BLaER1 treated with 17β-estradiol and CSF1 and Interleukin-3, amounts not matched to agents 10 nM and 100 nM (cell line): ENCODE results near the gene RPUSD3.
"Not testable (repeated sequence)": the region's sequence is repeated elsewhere in the genome, so short reads cannot be mapped to it uniquely, and the experiment has no call there.

Experiments
- H3K27ac ChIP-seq, 11 experiments: shearing (Covaris generic); formaldehyde crosslinking; 2 replicates each; pipeline ENCODE4 v1.8.1; 2022
- H3K27me3 ChIP-seq, 11 experiments: shearing (Covaris generic); formaldehyde crosslinking; 2 replicates each; pipeline ENCODE4 v1.8.1; 2022
- H3K36me3 ChIP-seq, 11 experiments: shearing (Covaris generic); formaldehyde crosslinking; 2 replicates each; pipeline ENCODE4 v1.8.1; 2022
- H3K4me1 ChIP-seq, 10 experiments: shearing (Covaris generic); formaldehyde crosslinking; 2 replicates each; pipeline ENCODE4 v1.8.1; 2022
- H3K4me2 ChIP-seq, 11 experiments: shearing (Covaris generic); formaldehyde crosslinking; 2 replicates each; pipeline ENCODE4 v1.8.1; 2022
- H3K4me3 ChIP-seq, 10 experiments: shearing (Covaris generic); formaldehyde crosslinking; 2 replicates each; pipeline ENCODE4 v1.8.1; 2022
- H3K9ac ChIP-seq, 11 experiments: shearing (Covaris generic); formaldehyde crosslinking; 2 replicates each; pipeline ENCODE4 v1.8.1; 2022
- H3K9me3 ChIP-seq, 11 experiments: shearing (Covaris generic); formaldehyde crosslinking; replicated peaks in 1 of 11; 2 replicates each; pipeline ENCODE4 v1.8.1; 2022
- H4K20me1 ChIP-seq, 11 experiments: shearing (Covaris generic); formaldehyde crosslinking; 2 replicates each; pipeline ENCODE4 v1.8.1; 2022
- Cebpa-rat ChIP-seq, 11 experiments: shearing (Covaris generic); IDR thresholded peaks; 2 replicates each; pipeline ENCODE4 v1.8.1; 2022

RPUSD3 gene

GRCh38 chr3:9870978-9871377 lies 27.2 kb upstream of the RPUSD3 start:
- no peaks in the 10 kb centered on the region for H4K20me1 ChIP-seq
- H3K9me3 ChIP-seq = no peaks in the 10 kb centered on the region
- H3K4me2 ChIP-seq = no peak overlapping the region
- H3K27me3 ChIP-seq = no peaks in the 10 kb centered on the region
- no peak for TF ChIP-seq Cebpa-rat (IDR thresholded peaks at IDR 0.05)
- H3K27ac ChIP-seq = no peak overlapping the region
- no peak overlapping the region for H3K4me3 ChIP-seq
- H3K4me1 ChIP-seq = no peaks in the 10 kb centered on the region
- H3K9ac ChIP-seq = no peak overlapping the region
- H3K36me3 ChIP-seq = no peaks in the 10 kb centered on the region

- H3K4me2 ChIP-seq = no peak overlapping the region
- no peak overlapping the region for H3K9ac ChIP-seq
- H3K36me3 ChIP-seq = no peaks in the 10 kb centered on the region
- no peak overlapping the region for H3K4me3 ChIP-seq
- H3K4me1 ChIP-seq = no peaks in the 10 kb centered on the region
- no peak overlapping the region for H3K27ac ChIP-seq
- H3K9me3 ChIP-seq = no peaks in the 10 kb centered on the region
- no peak for TF ChIP-seq Cebpa-rat (IDR thresholded peaks at IDR 0.05)
- H3K27me3 ChIP-seq = no peaks in the 10 kb centered on the region
- no peaks in the 10 kb centered on the region for H4K20me1 ChIP-seq
Observed at GRCh38 chr3:9869955-9870354, 26.1 kb upstream of the RPUSD3 start.

- H4K20me1 ChIP-seq = no peaks in the 10 kb centered on the region
- peaks cover 0 to 7% (median 0%) of the 10 kb centered on the region in 10 experiments; a peak in 3 of 20 replicates for H3K4me1 ChIP-seq
- H3K27me3 ChIP-seq = peaks cover 3 to 8% (median 6%) of the 10 kb centered on the region in 11 experiments; a peak in 12 of 22 replicates
- no peak overlapping the region for H3K9ac ChIP-seq
- no peaks in the 10 kb centered on the region for H3K36me3 ChIP-seq
- no peak overlapping the region for H3K4me2 ChIP-seq
- H3K4me3 ChIP-seq = no peak overlapping the region
- H3K27ac ChIP-seq = no peak overlapping the region
- no peaks in the 10 kb centered on the region for H3K9me3 ChIP-seq
- no peak for TF ChIP-seq Cebpa-rat (IDR thresholded peaks at IDR 0.05)
Observed at GRCh38 chr3:9867106-9867505, 23.3 kb upstream of the RPUSD3 start.

- no peak overlapping the region for H3K27ac ChIP-seq
- no peak overlapping the region for H3K4me3 ChIP-seq
- no peaks in the 10 kb centered on the region for H3K9me3 ChIP-seq
- peaks cover 0 to 7% (median 0%) of the 10 kb centered on the region in 10 experiments; a peak in 3 of 20 replicates for H3K4me1 ChIP-seq
- H3K27me3 ChIP-seq = peaks cover 5 to 12% (median 9%) of the 10 kb centered on the region in 11 experiments; a peak in 13 of 22 replicates
- H4K20me1 ChIP-seq = no peaks in the 10 kb centered on the region
- no peak for TF ChIP-seq Cebpa-rat (IDR thresholded peaks at IDR 0.05)
- H3K36me3 ChIP-seq = no peaks in the 10 kb centered on the region
- no peak overlapping the region for H3K4me2 ChIP-seq
- no peak overlapping the region for H3K9ac ChIP-seq
Observed at GRCh38 chr3:9866639-9867038, 22.8 kb upstream of the RPUSD3 start.

DNA sequence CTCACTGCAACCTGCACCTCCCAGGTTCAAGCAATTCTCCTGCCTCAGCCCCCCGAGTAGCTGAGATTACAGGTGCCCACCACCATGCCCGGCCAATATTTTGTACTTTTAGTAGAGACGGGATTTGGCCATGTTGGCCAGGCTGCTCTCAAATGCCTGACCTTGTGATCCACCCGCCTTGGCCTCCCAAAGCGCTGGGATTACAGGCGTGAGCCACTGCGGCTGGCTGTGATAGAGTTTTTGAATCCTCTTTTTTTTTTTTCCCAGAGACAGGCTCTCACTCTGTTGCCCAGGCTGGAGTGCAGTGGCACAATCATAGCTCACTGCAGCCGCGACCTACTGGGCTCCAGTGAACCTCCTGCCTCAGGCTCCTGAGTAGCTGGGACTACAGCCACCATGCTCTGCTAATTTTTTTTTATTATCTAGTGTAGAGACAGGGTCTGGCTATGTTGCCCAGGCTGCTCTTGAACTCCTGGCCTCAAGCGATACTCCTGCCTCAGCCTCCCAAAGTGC lies 21.4 kb upstream of the RPUSD3 start:
- H3K4me2 ChIP-seq = not testable (repeated sequence)

GRCh38 chr3:9864200-9864927 lies 20.6 kb upstream of the RPUSD3 start:
- peaks cover 5 to 12% (median 9%) of the 10 kb centered on the region in 11 experiments; a peak in 13 of 22 replicates for H3K27me3 ChIP-seq
- H3K36me3 ChIP-seq = no peaks in the 10 kb centered on the region
- H3K9ac ChIP-seq = no peak overlapping the region
- no peak overlapping the region for H3K4me3 ChIP-seq
- no peak for TF ChIP-seq Cebpa-rat (IDR thresholded peaks at IDR 0.05)
- H3K4me2 ChIP-seq = 0 out of 22 replicates have a peak overlapping the region, but pooled peaks of 1 of the 11 experiments have one; percentile 14
- peaks cover 0 to 7% (median 0%) of the 10 kb centered on the region in 10 experiments; a peak in 3 of 20 replicates for H3K4me1 ChIP-seq
- no peaks in the 10 kb centered on the region for H3K9me3 ChIP-seq
- H4K20me1 ChIP-seq = no peaks in the 10 kb centered on the region
- no peak overlapping the region for H3K27ac ChIP-seq

More for the DNA sequence above, 21.4 kb upstream of the RPUSD3 start:
- not testable (repeated sequence) for H3K9ac ChIP-seq, H4K20me1 ChIP-seq, H3K4me1 ChIP-seq, H3K36me3 ChIP-seq, H3K27ac ChIP-seq, H3K9me3 ChIP-seq, H3K4me3 ChIP-seq
- H3K27me3 ChIP-seq = peaks cover 5 to 12% (median 9%) of the 10 kb centered on the region in 11 experiments; a peak in 13 of 22 replicates

GRCh38 chr3:9863058-9863772 lies 19.4 kb upstream of the RPUSD3 start:
- Histone ChIP-seq H3K4me1 (peaks cover 0 to 7% (median 0%) of the 10 kb centered on the region in 10 experiments; a peak in 3 of 20 replicates), H3K27ac (no peak overlapping the region), H3K4me2 (peak overlapping the region in 3 of 11 experiments; percentile 55 to 68 (median 61); a peak in 5 of 22 replicates), H4K20me1 (no peaks in the 10 kb centered on the region), H3K9ac (no peak overlapping the region), H3K9me3 (no peaks in the 10 kb centered on the region), H3K27me3 (peaks cover 5 to 12% (median 9%) of the 10 kb centered on the region in 11 experiments; a peak in 13 of 22 replicates), H3K36me3 (no peaks in the 10 kb centered on the region), H3K4me3 (no peak overlapping the region)
- TF ChIP-seq Cebpa-rat (IDR thresholded peaks at IDR 0.05) = no peak

DNA sequence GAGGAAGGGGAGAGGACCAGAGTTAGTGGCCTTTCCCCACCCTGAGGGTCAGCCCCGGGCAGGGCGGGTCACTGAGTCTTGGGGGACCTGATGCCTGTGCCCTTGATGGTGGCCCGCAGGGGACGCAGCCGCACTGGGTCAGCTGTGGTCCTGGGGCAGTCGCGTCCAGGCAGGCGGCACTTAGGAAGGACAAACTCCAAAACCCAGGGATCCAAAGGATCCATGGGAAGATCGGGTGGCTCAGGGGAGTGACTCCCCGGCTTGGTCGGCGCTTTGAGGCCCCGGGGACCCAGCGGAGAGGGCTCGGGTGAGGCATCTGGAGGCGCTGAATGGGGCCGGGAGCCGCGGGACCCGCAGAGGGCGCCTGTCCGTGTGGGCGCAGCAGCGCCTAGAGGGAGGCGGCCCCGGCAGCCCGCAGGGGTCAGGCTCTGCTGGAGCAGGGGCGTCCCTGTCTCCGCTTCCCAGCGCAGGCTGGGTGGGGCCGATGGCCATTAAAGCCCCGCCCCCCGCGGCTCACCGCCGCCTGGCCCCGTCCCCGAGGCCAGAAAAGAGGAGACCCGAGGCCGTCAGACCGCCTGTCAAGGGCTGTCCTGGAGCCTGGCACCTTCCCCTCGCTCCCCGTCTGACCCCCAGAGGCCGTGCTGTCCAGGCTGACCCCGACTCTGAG lies 18.7 kb upstream of the RPUSD3 start:
- no peak for TF ChIP-seq Cebpa-rat (IDR thresholded peaks at IDR 0.05)
- Histone ChIP-seq H3K9ac (peak overlapping the region in 3 of 11 experiments; percentile 31 to 48 (median 41); a peak in 4 of 22 replicates), H3K4me1 (peaks cover 0 to 7% (median 0%) of the 10 kb centered on the region in 10 experiments; a peak in 3 of 20 replicates), H3K27ac (no peak overlapping the region), H3K4me3 (peak overlapping the region in 2 of 10 experiments; percentile 18 to 24; a peak in 3 of 20 replicates), H3K27me3 (peaks cover 5 to 12% (median 9%) of the 10 kb centered on the region in 11 experiments; a peak in 13 of 22 replicates), H4K20me1 (no peaks in the 10 kb centered on the region), H3K4me2 (peak overlapping the region; percentile 21 to 68 (median 39); a peak in 20 of 22 replicates), H3K36me3 (no peaks in the 10 kb centered on the region), H3K9me3 (no peaks in the 10 kb centered on the region)
